AG04450 (cell line): ENCODE data around the gene SEC31A. TPM values are rescaled to one million over a fixed set of nuclear protein-coding genes. Genes with fewer than 3 reads are reported as not detected.

Experiments used
- CTCF ChIA-PET: fragments of 300-600, 350-600 bp; formaldehyde crosslinking; extraction: SDS; loops from one replicate; lab custom pipeline; 2022; ENCODE audit warnings: antibody characterized with exemption, inconsistent platforms; lab: Charles Lee
- POLR2A ChIA-PET: fragments of 350-600 bp; formaldehyde crosslinking; extraction: SDS; loops from one replicate; lab custom pipeline; 2021; ENCODE audit warnings: antibody characterized with exemption, inconsistent platforms; lab: Yijun Ruan, JAX
- DNase-seq: peaks from one replicate; pipeline ENCODE4 v3.0.0-alpha.2; 2011; ENCODE audit warnings: low read depth, low spot score
- H3K27ac ChIP-seq: one replicate; pipeline ENCODE4 v1.5.1; 2012; ENCODE audit warnings: low read depth, low read length, control low read depth
- H3K27me3 ChIP-seq: one replicate; pipeline ENCODE4 v1.6.0; 2012; ENCODE audit warnings: low read length; ENCODE audit not compliant: control insufficient read depth, insufficient read depth
- H3K4me3 ChIP-seq: 2 replicates; pipeline ENCODE4 v1.5.1; 2011; ENCODE audit warnings: mild to moderate bottlenecking, low read depth, low read length, control low read depth
- H3K9me3 ChIP-seq: 2 replicates; pipeline ENCODE4 v1.5.1; 2012; ENCODE audit warnings: low read length; ENCODE audit not compliant: control insufficient read depth, insufficient read depth
- polyA plus RNA-seq: library from polyadenylated mRNA; depleted of rRNA; stranded (reverse); fragments of >200 nt; gene quantifications from 2 replicates; pipeline ENCODE4 v1.2.3, GENCODE V29; 2011
- TF ChIP-seq, protein P1 (sequence below): IDR thresholded peaks from 2 replicates; pipeline ENCODE4 v1.5.1; 2011; ENCODE audit warnings: low read depth, low read length, control low read depth, inconsistent platforms

Gene SEC31A
- polyA plus RNA-seq, 1 experiment: 436 TPM

GRCh38 chr4:82797405-82798111 lies 93.4 kb downstream of the SEC31A start:
- CTCF ChIA-PET: interaction anchor here (0.6 to 0.9 kb wide), 2 partner anchors 56 to 963 kb away, joined by 3 read pairs; no protein-coding TSS in a partner anchor
- POLR2A ChIA-PET: interaction anchor here (1.3 to 1.5 kb wide), 3 partner anchors 12 to 237 kb away, joined by 3 to 11 read pairs (median 6); partner anchors contain the start of gene COPS4
- TF ChIP-seq, protein P1, sequence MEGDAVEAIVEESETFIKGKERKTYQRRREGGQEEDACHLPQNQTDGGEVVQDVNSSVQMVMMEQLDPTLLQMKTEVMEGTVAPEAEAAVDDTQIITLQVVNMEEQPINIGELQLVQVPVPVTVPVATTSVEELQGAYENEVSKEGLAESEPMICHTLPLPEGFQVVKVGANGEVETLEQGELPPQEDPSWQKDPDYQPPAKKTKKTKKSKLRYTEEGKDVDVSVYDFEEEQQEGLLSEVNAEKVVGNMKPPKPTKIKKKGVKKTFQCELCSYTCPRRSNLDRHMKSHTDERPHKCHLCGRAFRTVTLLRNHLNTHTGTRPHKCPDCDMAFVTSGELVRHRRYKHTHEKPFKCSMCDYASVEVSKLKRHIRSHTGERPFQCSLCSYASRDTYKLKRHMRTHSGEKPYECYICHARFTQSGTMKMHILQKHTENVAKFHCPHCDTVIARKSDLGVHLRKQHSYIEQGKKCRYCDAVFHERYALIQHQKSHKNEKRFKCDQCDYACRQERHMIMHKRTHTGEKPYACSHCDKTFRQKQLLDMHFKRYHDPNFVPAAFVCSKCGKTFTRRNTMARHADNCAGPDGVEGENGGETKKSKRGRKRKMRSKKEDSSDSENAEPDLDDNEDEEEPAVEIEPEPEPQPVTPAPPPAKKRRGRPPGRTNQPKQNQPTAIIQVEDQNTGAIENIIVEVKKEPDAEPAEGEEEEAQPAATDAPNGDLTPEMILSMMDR: no peak
- H3K27ac ChIP-seq: no peak overlapping the region
- H3K4me3 ChIP-seq: peak overlapping the region; percentile 73
- H3K9me3 ChIP-seq: no peaks in the 10 kb centered on the region
- H3K27me3 ChIP-seq: peaks cover 6% of the 10 kb centered on the region
- DNase-seq: no peak

GRCh38 chr4:82797040-82797404 lies 93.9 kb downstream of the SEC31A start:
- H3K9me3 ChIP-seq: no peaks in the 10 kb centered on the region
- POLR2A ChIA-PET: no interaction called here
- no peak overlapping the region for H3K27ac ChIP-seq
- TF ChIP-seq, protein P1: no peak
- CTCF ChIA-PET: interaction anchor here (0.9 kb wide), 1 partner anchor 55 kb away, joined by 3 read pairs; no protein-coding TSS in a partner anchor
- no peak for DNase-seq
- peaks cover 6% of the 10 kb centered on the region for H3K27me3 ChIP-seq
- H3K4me3 ChIP-seq: peak overlapping the region; percentile 73

GRCh38 chr4:82792912-82793649 lies 97.9 kb downstream of the SEC31A start:
- CTCF ChIA-PET: no interaction called here
- POLR2A ChIA-PET: no interaction called here
- H3K9me3 ChIP-seq: no peaks in the 10 kb centered on the region
- TF ChIP-seq, protein P1: no peak
- DNase-seq: no peak
- no peak overlapping the region for H3K27ac ChIP-seq
- H3K4me3 ChIP-seq: no peak overlapping the region
- peaks cover 2% of the 10 kb centered on the region for H3K27me3 ChIP-seq

GRCh38 chr4:82791179-82791578 lies 99.8 kb downstream of the SEC31A start:
- Histone ChIP-seq H3K27me3 (peaks cover 2% of the 10 kb centered on the region), H3K27ac (no peak overlapping the region), H3K9me3 (no peaks in the 10 kb centered on the region), H3K4me3 (no peak overlapping the region)
- ChIA-PET CTCF (interaction anchor here (0.7 kb wide), 1 partner anchor 13 kb away, joined by 3 read pairs; no protein-coding TSS in a partner anchor), POLR2A (no interaction called here)
- no peak for DNase-seq
- TF ChIP-seq, protein P1: no peak
